ENCODE data around the gene GBF1. TPM values are rescaled to one million over a fixed set of nuclear protein-coding genes. Genes with fewer than 3 reads are reported as not detected.

The GBF1 gene
- total RNA-seq, 1 experiment from 2014 or later = 23.7 TPM

DNA sequence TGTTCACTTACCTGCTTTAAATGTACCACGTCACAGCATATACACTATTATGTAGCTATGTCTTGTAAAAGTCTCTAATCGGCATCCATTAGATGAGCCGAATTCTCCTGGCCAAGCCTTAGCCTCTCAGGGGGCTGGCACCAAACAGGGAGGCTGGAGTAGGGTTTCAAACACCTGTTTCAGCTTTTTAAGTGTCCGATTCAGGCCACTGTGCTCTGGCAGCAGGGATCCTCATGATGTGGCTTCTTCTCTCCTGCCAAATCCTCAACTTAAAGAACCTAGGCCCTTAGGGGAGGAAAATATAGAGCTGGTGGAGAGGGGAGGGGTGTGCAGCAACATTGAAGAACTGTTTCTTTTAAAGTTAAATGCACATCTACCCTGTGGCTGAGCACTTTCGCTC, 81.7 kb downstream of the GBF1 start:
- no peak overlapping the region for H4K5ac ChIP-seq (ENCODE audit: insufficient read length, low read depth, low read length)
- no peak overlapping the region for H3K14ac ChIP-seq (ENCODE audit: insufficient read depth, low read length)
- no peak overlapping the region for H3K23ac ChIP-seq (ENCODE audit: insufficient read length, low read depth, low read length)
- TF ChIP-seq, protein P1, sequence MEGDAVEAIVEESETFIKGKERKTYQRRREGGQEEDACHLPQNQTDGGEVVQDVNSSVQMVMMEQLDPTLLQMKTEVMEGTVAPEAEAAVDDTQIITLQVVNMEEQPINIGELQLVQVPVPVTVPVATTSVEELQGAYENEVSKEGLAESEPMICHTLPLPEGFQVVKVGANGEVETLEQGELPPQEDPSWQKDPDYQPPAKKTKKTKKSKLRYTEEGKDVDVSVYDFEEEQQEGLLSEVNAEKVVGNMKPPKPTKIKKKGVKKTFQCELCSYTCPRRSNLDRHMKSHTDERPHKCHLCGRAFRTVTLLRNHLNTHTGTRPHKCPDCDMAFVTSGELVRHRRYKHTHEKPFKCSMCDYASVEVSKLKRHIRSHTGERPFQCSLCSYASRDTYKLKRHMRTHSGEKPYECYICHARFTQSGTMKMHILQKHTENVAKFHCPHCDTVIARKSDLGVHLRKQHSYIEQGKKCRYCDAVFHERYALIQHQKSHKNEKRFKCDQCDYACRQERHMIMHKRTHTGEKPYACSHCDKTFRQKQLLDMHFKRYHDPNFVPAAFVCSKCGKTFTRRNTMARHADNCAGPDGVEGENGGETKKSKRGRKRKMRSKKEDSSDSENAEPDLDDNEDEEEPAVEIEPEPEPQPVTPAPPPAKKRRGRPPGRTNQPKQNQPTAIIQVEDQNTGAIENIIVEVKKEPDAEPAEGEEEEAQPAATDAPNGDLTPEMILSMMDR (conservative IDR thresholded peaks at IDR 0.05) = no peak
- DNase-seq = no peak
- no peak overlapping the region for H3K27ac Mint-ChIP-seq
- H3K27ac ChIP-seq (ENCODE audit: insufficient read length, low read depth, low read length) = no peak overlapping the region
- no peak overlapping the region for H3K56ac ChIP-seq (ENCODE audit: insufficient read length, low read depth, low read length)
- H3K9me3 ChIP-seq (ENCODE audit: control insufficient read depth, low read depth, low read length) = no peaks in the 10 kb centered on the region
- no peak overlapping the region for H2AFZ ChIP-seq (ENCODE audit: low read length)
- H2BK5ac ChIP-seq (ENCODE audit: insufficient read length, low read length) = no peak overlapping the region
- H3K4ac ChIP-seq (ENCODE audit: low read depth, low read length) = no peak overlapping the region
- no peaks in the 10 kb centered on the region for H3K79me2 ChIP-seq (ENCODE audit: insufficient read depth, low read length)
- no peaks in the 10 kb centered on the region for H3K23me2 ChIP-seq (ENCODE audit: insufficient read length, low read depth, low read length, poor library complexity, severe bottlenecking)
- H3K27me3 Mint-ChIP-seq (ENCODE audit: low read depth) = peaks cover 4% of the 10 kb centered on the region
- H4K91ac ChIP-seq (ENCODE audit: insufficient read length, low read depth, low read length) = no peak overlapping the region
- H3K9ac ChIP-seq (ENCODE audit: extremely low read depth, insufficient read length, low read length) = no peak overlapping the region
- H3K4me1 ChIP-seq (ENCODE audit: insufficient read depth, low read length) = no peaks in the 10 kb centered on the region; the same call in 1 of the 2 replicates
- H3K79me1 ChIP-seq (ENCODE audit: insufficient read depth, low read depth, low read length, poor library complexity, severe bottlenecking) = no peaks in the 10 kb centered on the region
- peaks cover 0 to 2% of the 10 kb centered on the region in 2 experiments; a peak in 1 of 5 replicates for H3K9me3 Mint-ChIP-seq
- H2BK15ac ChIP-seq (ENCODE audit: low read depth, low read length) = no peak overlapping the region
- no peak overlapping the region for H3K4me2 ChIP-seq (ENCODE audit: insufficient read depth, insufficient read length, low read length)
- no peak overlapping the region for H2BK12ac ChIP-seq (ENCODE audit: insufficient read length, low read depth, low read length)
- H2BK20ac ChIP-seq (ENCODE audit: low read depth, low read length, poor library complexity, severe bottlenecking) = no peak overlapping the region
- H4K8ac ChIP-seq (replicated peaks; ENCODE audit: insufficient read length, low read depth, low read length) = no peak overlapping the region
- no peaks in the 10 kb centered on the region; a peak in 1 of 7 replicates for H3K36me3 Mint-ChIP-seq (ENCODE audit: insufficient read depth in 1 of 3, low read depth in 3 of 3)
- H2BK120ac ChIP-seq (ENCODE audit: low read depth, low read length, poor library complexity, severe bottlenecking) = no peak overlapping the region
- no peaks in the 10 kb centered on the region for H4K20me1 ChIP-seq (ENCODE audit: control insufficient read depth, insufficient read depth, insufficient read length)
- H3K4me3 Mint-ChIP-seq = no peak overlapping the region; a peak in 1 of 5 replicates
- no peaks in the 10 kb centered on the region for H3K27me3 ChIP-seq (ENCODE audit: insufficient read depth, low read length)
- H3T11ph ChIP-seq (ENCODE audit: low read length) = no peak overlapping the region
- no CpG with 5 or more reads among the region's 5 CpGs for WGBS (ENCODE audit: extremely low coverage, insufficient read length, low lambda C conversion rate)
- H3K4me1 Mint-ChIP-seq = peaks cover 13 to 19% of the 10 kb centered on the region in 2 experiments
- no peak overlapping the region for H2AK5ac ChIP-seq (ENCODE audit: insufficient read length, low read length)
- no peak overlapping the region for H3K18ac ChIP-seq (ENCODE audit: insufficient read length, low read depth, low read length)
